GM23338 (cell line): ENCODE data around the gene DCAF7. TPM values are rescaled to one million over a fixed set of nuclear protein-coding genes. Genes with fewer than 3 reads are reported as not detected.
A peak's percentile ranks its signal among the peaks of the same experiment; 100 is the strongest.

Source experiments
- ATAC-seq: fragments of 200-7000 bp; cut with Tn5 transposase; 3 replicates; pipeline ENCODE4 v1.9.1; 2020
- DNase-seq: peaks from one replicate; pipeline ENCODE4 v3.0.0-alpha.2; 2015; ENCODE audit warnings: low spot score
- H2AFZ ChIP-seq: fragments of 200-600 bp; sonication (generic); 2 replicates; pipeline ENCODE4 v1.8.0; 2016; ENCODE audit warnings: antibody characterized with exemption, mild to moderate bottlenecking, moderate library complexity
- H3F3A ChIP-seq: fragments of 200-600 bp; sonication (generic); replicated peaks from 2 replicates; pipeline ENCODE4 v1.8.0; 2017; ENCODE audit warnings: antibody characterized with exemption, mixed run types, low read depth
- H3K27ac ChIP-seq: fragments of 200-600 bp; sonication (generic); 2 replicates; pipeline ENCODE4 v1.6.1; 2016; ENCODE audit warnings: low read depth
- H3K27me3 ChIP-seq: fragments of 200-600 bp; sonication (generic); 2 replicates; pipeline ENCODE4 v1.8.0; 2016; ENCODE audit warnings: mild to moderate bottlenecking, mixed run types, moderate library complexity; ENCODE audit not compliant: insufficient read depth
- H3K36me3 ChIP-seq: fragments of 200-600 bp; sonication (generic); 2 replicates; pipeline ENCODE4 v1.8.0; 2016; ENCODE audit warnings: mild to moderate bottlenecking; ENCODE audit not compliant: insufficient read depth
- H3K4me1 ChIP-seq: fragments of 200-600 bp; sonication (generic); 2 replicates; pipeline ENCODE4 v1.8.0; 2016; ENCODE audit warnings: mild to moderate bottlenecking, moderate library complexity; ENCODE audit not compliant: insufficient read depth
- H3K4me2 ChIP-seq: fragments of 200-600 bp; sonication (generic); 2 replicates; pipeline ENCODE4 v1.7.1; 2017; ENCODE audit warnings: mixed run types
- H3K4me3 ChIP-seq: fragments of 200-600 bp; sonication (generic); 2 replicates; pipeline ENCODE4 v1.6.1; 2016; ENCODE audit warnings: mixed run types
- H3K79me2 ChIP-seq: fragments of 200-600 bp; sonication (generic); replicated peaks from 2 replicates; pipeline ENCODE4 v1.8.0; 2017; ENCODE audit warnings: mild to moderate bottlenecking; ENCODE audit not compliant: insufficient read depth
- H3K9me2 ChIP-seq: fragments of 200-600 bp; sonication (generic); 2 replicates; pipeline ENCODE4 v1.8.0; 2017; ENCODE audit not compliant: insufficient read depth
- H4K20me1 ChIP-seq: fragments of 200-600 bp; sonication (generic); replicated peaks from 2 replicates; pipeline ENCODE4 v1.8.0; 2017; ENCODE audit warnings: mild to moderate bottlenecking; ENCODE audit not compliant: insufficient read depth
- H3K27ac Mint-ChIP-seq: 2 replicates; pipeline ENCODE4 v1.8.0; 2020; ENCODE audit warnings: inconsistent platforms, mild to moderate bottlenecking, moderate library complexity, mixed read lengths
- H3K27me3 Mint-ChIP-seq: 3 replicates; pipeline ENCODE4 v1.8.0; 2022; ENCODE audit warnings: low read depth, mild to moderate bottlenecking, moderate library complexity, mixed read lengths, inconsistent platforms; ENCODE audit not compliant: insufficient read depth, poor library complexity
- H3K36me3 Mint-ChIP-seq: 3 replicates; pipeline ENCODE4 v1.8.0; 2021; ENCODE audit warnings: low read depth, mild to moderate bottlenecking, inconsistent platforms, moderate library complexity, mixed read lengths
- H3K4me1 Mint-ChIP-seq: 3 replicates; pipeline ENCODE4 v1.8.0; 2020; ENCODE audit warnings: mild to moderate bottlenecking, inconsistent platforms, mixed read lengths
- H3K4me3 Mint-ChIP-seq: 3 replicates; pipeline ENCODE4 v1.8.0; 2021; ENCODE audit warnings: moderate library complexity, mild to moderate bottlenecking, inconsistent platforms, mixed read lengths
- H3K9me3 Mint-ChIP-seq: 3 replicates; pipeline ENCODE4 v1.8.0; 2020; ENCODE audit warnings: moderate library complexity, mild to moderate bottlenecking, inconsistent platforms, mixed read lengths
- CREB1 ChIP-seq: fragments of 250-450 bp; sonication (Bioruptor Pico); IDR thresholded peaks from 2 replicates; pipeline ENCODE4 v1.5.0; 2020; ENCODE audit warnings: low read depth, mild to moderate bottlenecking, moderate library complexity
- EZH2 ChIP-seq: fragments of 200-600 bp; sonication (generic); IDR thresholded peaks from one replicate; pipeline ENCODE4 v1.8.0; 2017; ENCODE audit warnings: antibody characterized with exemption, mild to moderate bottlenecking, low read depth; ENCODE audit not compliant: unreplicated experiment
- EZH2phosphoT487 ChIP-seq: fragments of 200-600 bp; sonication (generic); IDR thresholded peaks from one replicate; pipeline ENCODE4 v1.8.1; 2018; ENCODE audit warnings: antibody characterized with exemption; ENCODE audit not compliant: unreplicated experiment
- JUNB ChIP-seq: IDR thresholded peaks from one replicate; pipeline ENCODE4 v1.6.1; 2016; ENCODE audit warnings: antibody characterized with exemption; ENCODE audit not compliant: unreplicated experiment
- NANOG ChIP-seq: IDR thresholded peaks from 2 replicates; pipeline ENCODE4 v1.6.1; 2016; ENCODE audit warnings: antibody characterized with exemption, borderline replicate concordance
- POLR2AphosphoS5 ChIP-seq: IDR thresholded peaks from 2 replicates; pipeline ENCODE4 v1.6.1; 2016; ENCODE audit warnings: antibody characterized with exemption, low read depth
- STAT1 ChIP-seq: IDR thresholded peaks from one replicate; pipeline ENCODE4 v1.6.1; 2016; ENCODE audit warnings: antibody characterized with exemption; ENCODE audit not compliant: unreplicated experiment
- ZNF114 ChIP-seq: fragments of 250-450 bp; sonication (Bioruptor Pico); IDR thresholded peaks from 2 replicates; pipeline ENCODE4 v1.5.0; 2020; ENCODE audit warnings: mild to moderate bottlenecking, moderate library complexity
- ZNF331 ChIP-seq: fragments of 250-450 bp; sonication (Bioruptor Pico); IDR thresholded peaks from 2 replicates; pipeline ENCODE4 v1.5.0; 2020; ENCODE audit warnings: low read depth, mild to moderate bottlenecking, moderate library complexity
- ZNF462 ChIP-seq: fragments of 250-450 bp; sonication (Bioruptor Pico); IDR thresholded peaks from 2 replicates; pipeline ENCODE4 v1.5.0; 2020; ENCODE audit warnings: mild to moderate bottlenecking, moderate library complexity
- polyA plus RNA-seq: library from polyadenylated mRNA; unstranded; fragments of >200 nt; fragmentation: Nextera tagmentation; extraction: Ambion mirVana; gene quantifications from 2 replicates; pipeline ENCODE4 v1.2.1, GENCODE V29; 2016
- total RNA-seq: library from RNA; depleted of rRNA; stranded (reverse); fragments of >200 nt; shearing (Covaris generic); gene quantifications from 2 replicates; pipeline ENCODE4 v1.2.3, GENCODE V29; 2014
- TF ChIP-seq, protein P1 (sequence below), 2 experiments: fragments of 200-600 bp in 1 of 2; sonication (generic) in 1 of 2; conservative IDR thresholded peaks; 2 replicates each; pipeline versions ENCODE4 v1.5.1 to v1.6.1; 2016 to 2017; ENCODE audit warnings: antibody characterized with exemption in 2 of 2, low read depth in 2 of 2, mild to moderate bottlenecking in 2 of 2, moderate library complexity in 1 of 2

The DCAF7 gene
- total and polyA plus RNA-seq, 2 experiments from 2014 or later, result 31.3 to 60.1 TPM

DNA sequence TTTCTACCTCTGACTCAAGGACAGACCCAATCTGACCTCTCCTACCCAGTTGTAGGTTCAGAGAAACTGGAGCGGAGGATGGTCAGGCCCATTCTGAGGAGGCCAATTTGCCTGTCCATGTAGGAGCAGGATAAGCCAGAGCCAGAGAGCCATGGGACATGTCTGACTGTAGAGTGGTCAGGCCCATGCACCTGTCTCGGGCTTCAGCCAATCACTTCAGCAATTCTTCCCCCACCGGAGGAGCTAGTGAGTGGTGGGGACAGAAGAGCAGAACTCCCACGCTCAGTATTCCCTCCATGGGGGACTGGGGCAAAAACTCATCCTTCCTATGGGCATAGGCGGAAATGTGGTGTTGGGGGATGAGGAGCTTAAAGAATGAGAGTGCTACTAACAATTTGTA is 14.3 kb downstream of the DCAF7 start:
- TF ChIP-seq NANOG (no peak), CREB1 (no peak), POLR2AphosphoS5 (no peak), JUNB (no peak), EZH2 (no peak), EZH2phosphoT487 (no peak), STAT1 (no peak), ZNF114 (no peak), ZNF331 (CRISPR knock-in tag) (no peak)
- TF ChIP-seq, protein P1, sequence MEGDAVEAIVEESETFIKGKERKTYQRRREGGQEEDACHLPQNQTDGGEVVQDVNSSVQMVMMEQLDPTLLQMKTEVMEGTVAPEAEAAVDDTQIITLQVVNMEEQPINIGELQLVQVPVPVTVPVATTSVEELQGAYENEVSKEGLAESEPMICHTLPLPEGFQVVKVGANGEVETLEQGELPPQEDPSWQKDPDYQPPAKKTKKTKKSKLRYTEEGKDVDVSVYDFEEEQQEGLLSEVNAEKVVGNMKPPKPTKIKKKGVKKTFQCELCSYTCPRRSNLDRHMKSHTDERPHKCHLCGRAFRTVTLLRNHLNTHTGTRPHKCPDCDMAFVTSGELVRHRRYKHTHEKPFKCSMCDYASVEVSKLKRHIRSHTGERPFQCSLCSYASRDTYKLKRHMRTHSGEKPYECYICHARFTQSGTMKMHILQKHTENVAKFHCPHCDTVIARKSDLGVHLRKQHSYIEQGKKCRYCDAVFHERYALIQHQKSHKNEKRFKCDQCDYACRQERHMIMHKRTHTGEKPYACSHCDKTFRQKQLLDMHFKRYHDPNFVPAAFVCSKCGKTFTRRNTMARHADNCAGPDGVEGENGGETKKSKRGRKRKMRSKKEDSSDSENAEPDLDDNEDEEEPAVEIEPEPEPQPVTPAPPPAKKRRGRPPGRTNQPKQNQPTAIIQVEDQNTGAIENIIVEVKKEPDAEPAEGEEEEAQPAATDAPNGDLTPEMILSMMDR (conservative IDR thresholded peaks at IDR 0.05; ENCODE audit: low read depth in 2 of 2), result no peak
- H2AFZ ChIP-seq, result no peak overlapping the region
- Mint-ChIP-seq H3K36me3 (no peaks in the 10 kb centered on the region), H3K27ac (no peak overlapping the region), H3K4me3 (no peak overlapping the region), H3K27me3 (peaks cover 3% of the 10 kb centered on the region), H3K4me1 (no peaks in the 10 kb centered on the region), H3K9me3 (no peaks in the 10 kb centered on the region)
- ATAC-seq (peak; percentile 71), DNase-seq (peak; percentile 14)
- H3K4me3 ChIP-seq, result no peak overlapping the region
- H3K9me2 ChIP-seq, result no peaks in the 10 kb centered on the region
- peaks cover 30% of the 10 kb centered on the region for H4K20me1 ChIP-seq
- H3K4me2 ChIP-seq, result no peak overlapping the region
- H3K79me2 ChIP-seq, result peaks cover 93% of the 10 kb centered on the region
- no peak overlapping the region for H3K27ac ChIP-seq
- H3K4me1 ChIP-seq, result no peaks in the 10 kb centered on the region
- H3K27me3 ChIP-seq, result no peaks in the 10 kb centered on the region
- no peaks in the 10 kb centered on the region for H3F3A ChIP-seq
- no peaks in the 10 kb centered on the region for H3K36me3 ChIP-seq

GRCh38 chr17:63567229-63567628 is 17.0 kb downstream of the DCAF7 start:
- Histone ChIP-seq H3K27ac (no peak overlapping the region), H3K36me3 (no peaks in the 10 kb centered on the region), H2AFZ (no peak overlapping the region), H3K4me3 (no peak overlapping the region), H3F3A (no peaks in the 10 kb centered on the region), H3K4me1 (no peaks in the 10 kb centered on the region), H3K4me2 (no peak overlapping the region), H3K27me3 (no peaks in the 10 kb centered on the region), H3K79me2 (peaks cover 93% of the 10 kb centered on the region), H3K9me2 (no peaks in the 10 kb centered on the region), H4K20me1 (peaks cover 17% of the 10 kb centered on the region)
- ATAC-seq (no peak), DNase-seq (no peak)
- H3K4me1 Mint-ChIP-seq, result no peaks in the 10 kb centered on the region
- no peaks in the 10 kb centered on the region for H3K9me3 Mint-ChIP-seq
- no peak overlapping the region for H3K4me3 Mint-ChIP-seq
- H3K36me3 Mint-ChIP-seq, result no peaks in the 10 kb centered on the region
- peaks cover 3% of the 10 kb centered on the region for H3K27me3 Mint-ChIP-seq
- H3K27ac Mint-ChIP-seq, result no peak overlapping the region
- no peak for TF ChIP-seq ZNF462 (CRISPR knock-in tag)
- no peak for TF ChIP-seq ZNF331 (CRISPR knock-in tag)
- TF ChIP-seq, protein P1 (conservative IDR thresholded peaks at IDR 0.05; ENCODE audit: low read depth in 2 of 2), result no peak
